Keratinocyte (primary cell): ENCODE results near the gene FRYL. TPM values are rescaled to one million over a fixed set of nuclear protein-coding genes. Genes with fewer than 3 reads are reported as not detected.

Experiments
- DNase-seq: peaks from one replicate; pipeline ENCODE4 v3.0.0-alpha.2; 2011; ENCODE audit warnings: low read depth, missing footprints, low spot score
- FAIRE-seq: peaks from 2 replicates; lab custom pipeline; 2011; peaks lifted over from hg19 to GRCh38; lab: Jason Lieb, UNC
- H2AFZ ChIP-seq: 2 replicates; pipeline ENCODE4 v1.6.0; 2012; ENCODE audit warnings: low read length, control low read depth, inconsistent platforms; ENCODE audit not compliant: control insufficient read depth
- H3K27ac ChIP-seq: 2 replicates; pipeline ENCODE4 v1.5.1; 2011; ENCODE audit warnings: low read length; ENCODE audit not compliant: control insufficient read depth, insufficient read depth
- H3K27me3 ChIP-seq: 3 replicates; pipeline ENCODE4 v1.6.0; 2011; ENCODE audit warnings: low read length; ENCODE audit not compliant: control insufficient read depth, insufficient read depth; ENCODE audit errors: extremely low read depth
- H3K36me3 ChIP-seq, 2 experiments: 2 replicates in 1 of 2; 3 replicates in 1 of 2; pipeline ENCODE4 v1.5.1; 2011; ENCODE audit warnings: low read length in 2 of 2, mild to moderate bottlenecking in 1 of 2; ENCODE audit not compliant: control insufficient read depth in 2 of 2, insufficient read depth in 2 of 2; ENCODE audit errors: extremely low read depth in 1 of 2
- H3K4me1 ChIP-seq: 3 replicates; pipeline ENCODE4 v1.5.1; 2011; ENCODE audit warnings: low read length; ENCODE audit not compliant: control insufficient read depth, insufficient read depth; ENCODE audit errors: extremely low read depth
- H3K4me2 ChIP-seq: 3 replicates; pipeline ENCODE4 v1.6.0; 2011; ENCODE audit warnings: low read depth, low read length; ENCODE audit not compliant: control insufficient read depth, insufficient read depth; ENCODE audit errors: extremely low read depth
- H3K4me3 ChIP-seq, 3 experiments: fragments of 200-600 bp in 1 of 3; sonication (generic) in 1 of 3; 2 replicates in 2 of 3; 3 replicates in 1 of 3; pipeline ENCODE4 v1.5.1; 2011 to 2016; ENCODE audit warnings: low read length in 3 of 3, mild to moderate bottlenecking in 3 of 3, control low read depth in 2 of 3, inconsistent platforms in 1 of 3, low read depth in 1 of 3, mixed read lengths in 1 of 3, mixed run types in 1 of 3, moderate library complexity in 1 of 3; ENCODE audit not compliant: control insufficient read depth in 2 of 3, insufficient read depth in 2 of 3; ENCODE audit errors: extremely low read depth in 1 of 3
- H3K79me2 ChIP-seq: 2 replicates; pipeline ENCODE4 v1.6.0; 2012; ENCODE audit warnings: low read length; ENCODE audit not compliant: control insufficient read depth, insufficient read depth
- H3K9ac ChIP-seq: 3 replicates; pipeline ENCODE4 v1.6.0; 2011; ENCODE audit warnings: low read length; ENCODE audit not compliant: control insufficient read depth, insufficient read depth; ENCODE audit errors: extremely low read depth
- H3K9me1 ChIP-seq: 3 replicates; pipeline ENCODE4 v1.6.0; 2011; ENCODE audit warnings: low read length; ENCODE audit not compliant: control insufficient read depth, insufficient read depth; ENCODE audit errors: extremely low read depth
- H3K9me3 ChIP-seq: 2 replicates; pipeline ENCODE4 v1.5.1; 2012; ENCODE audit warnings: low read depth, low read length; ENCODE audit not compliant: control insufficient read depth
- H4K20me1 ChIP-seq: 3 replicates; pipeline ENCODE4 v1.6.0; 2011; ENCODE audit warnings: low read length; ENCODE audit not compliant: control insufficient read depth, insufficient read depth; ENCODE audit errors: extremely low read depth
- CTCF ChIP-seq, 3 experiments: IDR thresholded peaks in 1 of 3; conservative IDR thresholded peaks in 1 of 3; optimal IDR thresholded peaks in 1 of 3; 2 replicates in 2 of 3; 3 replicates in 1 of 3; pipeline versions ENCODE3 to v1.5.1; 2011; ENCODE audit warnings: low read length in 3 of 3, mild to moderate bottlenecking in 3 of 3, moderate library complexity in 2 of 3, control low read depth in 1 of 3, inconsistent platforms in 1 of 3; ENCODE audit not compliant: insufficient read depth in 2 of 3; ENCODE audit errors: extremely low read depth in 1 of 3
- EZH2 ChIP-seq: IDR thresholded peaks from one replicate; pipeline ENCODE4 v1.6.1; 2012; ENCODE audit warnings: inconsistent platforms, mild to moderate bottlenecking, low read length, moderate library complexity
- dilution Hi-C: fragments of 300-500 bp; cut with MboI; formaldehyde crosslinking; loops from one replicate; pipeline ENCODE4 v1.7.0; 2020; ENCODE audit warnings: low sequenced_read_pairs; ENCODE audit not compliant: extremely low pct_ligation_motif_present
- polyA plus RNA-seq, 5 experiments: library from polyadenylated mRNA; depleted of rRNA in 3 of 5; stranded (reverse) in 3 of 5; stranded (forward) in 1 of 5; unstranded in 1 of 5; fragments of >200 nt; gene quantifications; 1 replicate in 1 of 5; 2 replicates in 3 of 5; 3 replicates in 1 of 5; pipeline versions ENCODE4 v1.2.1 to v1.2.3, GENCODE V29; 2011 to 2012; ENCODE audit warnings: missing spikeins in 2 of 5, low read depth in 1 of 5, low replicate concordance in 1 of 5

The FRYL gene
- polyA plus RNA-seq, 1 donor (not counting 4 experiments of a cell fraction or from before 2014, with no cell fraction given): 40.4 TPM

- Histone ChIP-seq H3K4me1 (no peaks in the 10 kb centered on the region), H3K27me3 (no peaks in the 10 kb centered on the region), H4K20me1 (no peaks in the 10 kb centered on the region), H3K9me1 (no peaks in the 10 kb centered on the region), H3K36me3 (no peaks in the 10 kb centered on the region), H3K4me2 (no peak overlapping the region), H3K9ac (no peak overlapping the region), H3K79me2 (no peaks in the 10 kb centered on the region), H3K4me3 (no peak overlapping the region), H3K9me3 (no peaks in the 10 kb centered on the region), H3K27ac (no peak overlapping the region), H2AFZ (no peak overlapping the region)
- no peak for DNase-seq
- no peak for TF ChIP-seq EZH2
- no peak for TF ChIP-seq CTCF (optimal IDR thresholded peaks at IDR 0.05 in 1 of 3, IDR thresholded peaks at IDR 0.05 in 1 of 3, conservative IDR thresholded peaks at IDR 0.05 in 1 of 3; ENCODE audit: extremely low read depth in 1 of 3, insufficient read depth in 2 of 3, low read length in 3 of 3)
- dilution Hi-C loops: no loop called here
- no peak for FAIRE-seq
These were observed 309.9 kb downstream of the FRYL start for GRCh38 chr4:48470137-48470536.

GRCh38 chr4:48467891-48468290 is 312.2 kb downstream of the FRYL start:
- Histone ChIP-seq H3K79me2 (no peaks in the 10 kb centered on the region), H3K4me1 (no peaks in the 10 kb centered on the region), H3K9ac (no peak overlapping the region), H4K20me1 (no peaks in the 10 kb centered on the region), H3K4me3 (no peak overlapping the region), H3K4me2 (no peak overlapping the region), H2AFZ (no peak overlapping the region), H3K36me3 (no peaks in the 10 kb centered on the region), H3K9me3 (no peaks in the 10 kb centered on the region), H3K9me1 (no peaks in the 10 kb centered on the region), H3K27me3 (no peaks in the 10 kb centered on the region), H3K27ac (no peak overlapping the region)
- dilution Hi-C loops: no loop called here
- TF ChIP-seq CTCF (optimal IDR thresholded peaks at IDR 0.05 in 1 of 3, IDR thresholded peaks at IDR 0.05 in 1 of 3, conservative IDR thresholded peaks at IDR 0.05 in 1 of 3; ENCODE audit: extremely low read depth in 1 of 3, insufficient read depth in 2 of 3, low read length in 3 of 3): no peak
- no peak for TF ChIP-seq EZH2
- no peak for DNase-seq
- FAIRE-seq: no peak
